ENCODE measurements around the gene MRTFB. TPM values are rescaled to one million over a fixed set of nuclear protein-coding genes. Genes with fewer than 3 reads are reported as not detected.

MRTFB gene
- total and polyA plus RNA-seq, 2 experiments from 2014 or later: 13.9 to 22.2 TPM

DNA sequence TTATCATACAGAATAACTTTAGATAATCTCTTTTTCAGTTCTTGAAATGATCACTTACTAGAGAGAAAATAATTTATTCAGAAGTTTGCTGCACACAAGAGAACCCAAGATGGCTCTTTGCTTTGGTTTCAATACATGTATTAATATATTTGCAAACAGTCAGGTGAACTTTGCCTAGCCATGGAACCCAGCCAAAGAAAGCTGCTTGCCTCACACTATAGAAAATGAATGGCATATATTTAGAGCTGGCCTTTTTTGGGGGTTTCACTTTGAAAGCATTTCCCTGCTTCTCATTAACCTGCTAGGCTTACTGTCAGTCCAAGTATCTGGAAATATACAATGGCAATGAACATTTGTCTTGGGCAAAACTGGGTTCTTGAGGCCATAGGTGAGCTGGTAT, 75.3 kb downstream of the MRTFB start:
- no peaks in the 10 kb centered on the region for H4K20me1 ChIP-seq (replicated peaks; ENCODE audit: insufficient read depth)
- H3K79me2 ChIP-seq (replicated peaks; ENCODE audit: insufficient read depth): no peaks in the 10 kb centered on the region; the same call in 1 of the 2 replicates
- Mint-ChIP-seq H3K27ac (no peak overlapping the region), H3K36me3 (ENCODE audit: low read depth) (peaks cover 5% of the 10 kb centered on the region; the same call in 1 of the 3 replicates), H3K4me3 (no peak overlapping the region), H3K27me3 (ENCODE audit: insufficient read depth, low read depth, poor library complexity) (peaks cover 2% of the 10 kb centered on the region), H3K4me1 (peaks cover 3% of the 10 kb centered on the region; the same call in 1 of the 3 replicates), H3K9me3 (no peaks in the 10 kb centered on the region)
- no peak overlapping the region for H3K4me3 ChIP-seq
- no peak for TF ChIP-seq POLR2AphosphoS5 (IDR thresholded peaks at IDR 0.05; ENCODE audit: low read depth)
- TF ChIP-seq, protein P1, sequence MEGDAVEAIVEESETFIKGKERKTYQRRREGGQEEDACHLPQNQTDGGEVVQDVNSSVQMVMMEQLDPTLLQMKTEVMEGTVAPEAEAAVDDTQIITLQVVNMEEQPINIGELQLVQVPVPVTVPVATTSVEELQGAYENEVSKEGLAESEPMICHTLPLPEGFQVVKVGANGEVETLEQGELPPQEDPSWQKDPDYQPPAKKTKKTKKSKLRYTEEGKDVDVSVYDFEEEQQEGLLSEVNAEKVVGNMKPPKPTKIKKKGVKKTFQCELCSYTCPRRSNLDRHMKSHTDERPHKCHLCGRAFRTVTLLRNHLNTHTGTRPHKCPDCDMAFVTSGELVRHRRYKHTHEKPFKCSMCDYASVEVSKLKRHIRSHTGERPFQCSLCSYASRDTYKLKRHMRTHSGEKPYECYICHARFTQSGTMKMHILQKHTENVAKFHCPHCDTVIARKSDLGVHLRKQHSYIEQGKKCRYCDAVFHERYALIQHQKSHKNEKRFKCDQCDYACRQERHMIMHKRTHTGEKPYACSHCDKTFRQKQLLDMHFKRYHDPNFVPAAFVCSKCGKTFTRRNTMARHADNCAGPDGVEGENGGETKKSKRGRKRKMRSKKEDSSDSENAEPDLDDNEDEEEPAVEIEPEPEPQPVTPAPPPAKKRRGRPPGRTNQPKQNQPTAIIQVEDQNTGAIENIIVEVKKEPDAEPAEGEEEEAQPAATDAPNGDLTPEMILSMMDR (conservative IDR thresholded peaks at IDR 0.05; ENCODE audit: low read depth in 2 of 2): no peak
- TF ChIP-seq ZNF114 (CRISPR knock-in tag; IDR thresholded peaks at IDR 0.05): no peak
- TF ChIP-seq EZH2 (IDR thresholded peaks at IDR 0.05; ENCODE audit: low read depth, unreplicated experiment): no peak
- no peak for TF ChIP-seq ZNF331 (CRISPR knock-in tag; IDR thresholded peaks at IDR 0.05; ENCODE audit: low read depth)
- TF ChIP-seq, protein P2, sequence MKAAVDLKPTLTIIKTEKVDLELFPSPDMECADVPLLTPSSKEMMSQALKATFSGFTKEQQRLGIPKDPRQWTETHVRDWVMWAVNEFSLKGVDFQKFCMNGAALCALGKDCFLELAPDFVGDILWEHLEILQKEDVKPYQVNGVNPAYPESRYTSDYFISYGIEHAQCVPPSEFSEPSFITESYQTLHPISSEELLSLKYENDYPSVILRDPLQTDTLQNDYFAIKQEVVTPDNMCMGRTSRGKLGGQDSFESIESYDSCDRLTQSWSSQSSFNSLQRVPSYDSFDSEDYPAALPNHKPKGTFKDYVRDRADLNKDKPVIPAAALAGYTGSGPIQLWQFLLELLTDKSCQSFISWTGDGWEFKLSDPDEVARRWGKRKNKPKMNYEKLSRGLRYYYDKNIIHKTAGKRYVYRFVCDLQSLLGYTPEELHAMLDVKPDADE (IDR thresholded peaks at IDR 0.05): no peak
- no peak for TF ChIP-seq EZH2phosphoT487 (IDR thresholded peaks at IDR 0.05; ENCODE audit: unreplicated experiment)
- TF ChIP-seq, protein P3, sequence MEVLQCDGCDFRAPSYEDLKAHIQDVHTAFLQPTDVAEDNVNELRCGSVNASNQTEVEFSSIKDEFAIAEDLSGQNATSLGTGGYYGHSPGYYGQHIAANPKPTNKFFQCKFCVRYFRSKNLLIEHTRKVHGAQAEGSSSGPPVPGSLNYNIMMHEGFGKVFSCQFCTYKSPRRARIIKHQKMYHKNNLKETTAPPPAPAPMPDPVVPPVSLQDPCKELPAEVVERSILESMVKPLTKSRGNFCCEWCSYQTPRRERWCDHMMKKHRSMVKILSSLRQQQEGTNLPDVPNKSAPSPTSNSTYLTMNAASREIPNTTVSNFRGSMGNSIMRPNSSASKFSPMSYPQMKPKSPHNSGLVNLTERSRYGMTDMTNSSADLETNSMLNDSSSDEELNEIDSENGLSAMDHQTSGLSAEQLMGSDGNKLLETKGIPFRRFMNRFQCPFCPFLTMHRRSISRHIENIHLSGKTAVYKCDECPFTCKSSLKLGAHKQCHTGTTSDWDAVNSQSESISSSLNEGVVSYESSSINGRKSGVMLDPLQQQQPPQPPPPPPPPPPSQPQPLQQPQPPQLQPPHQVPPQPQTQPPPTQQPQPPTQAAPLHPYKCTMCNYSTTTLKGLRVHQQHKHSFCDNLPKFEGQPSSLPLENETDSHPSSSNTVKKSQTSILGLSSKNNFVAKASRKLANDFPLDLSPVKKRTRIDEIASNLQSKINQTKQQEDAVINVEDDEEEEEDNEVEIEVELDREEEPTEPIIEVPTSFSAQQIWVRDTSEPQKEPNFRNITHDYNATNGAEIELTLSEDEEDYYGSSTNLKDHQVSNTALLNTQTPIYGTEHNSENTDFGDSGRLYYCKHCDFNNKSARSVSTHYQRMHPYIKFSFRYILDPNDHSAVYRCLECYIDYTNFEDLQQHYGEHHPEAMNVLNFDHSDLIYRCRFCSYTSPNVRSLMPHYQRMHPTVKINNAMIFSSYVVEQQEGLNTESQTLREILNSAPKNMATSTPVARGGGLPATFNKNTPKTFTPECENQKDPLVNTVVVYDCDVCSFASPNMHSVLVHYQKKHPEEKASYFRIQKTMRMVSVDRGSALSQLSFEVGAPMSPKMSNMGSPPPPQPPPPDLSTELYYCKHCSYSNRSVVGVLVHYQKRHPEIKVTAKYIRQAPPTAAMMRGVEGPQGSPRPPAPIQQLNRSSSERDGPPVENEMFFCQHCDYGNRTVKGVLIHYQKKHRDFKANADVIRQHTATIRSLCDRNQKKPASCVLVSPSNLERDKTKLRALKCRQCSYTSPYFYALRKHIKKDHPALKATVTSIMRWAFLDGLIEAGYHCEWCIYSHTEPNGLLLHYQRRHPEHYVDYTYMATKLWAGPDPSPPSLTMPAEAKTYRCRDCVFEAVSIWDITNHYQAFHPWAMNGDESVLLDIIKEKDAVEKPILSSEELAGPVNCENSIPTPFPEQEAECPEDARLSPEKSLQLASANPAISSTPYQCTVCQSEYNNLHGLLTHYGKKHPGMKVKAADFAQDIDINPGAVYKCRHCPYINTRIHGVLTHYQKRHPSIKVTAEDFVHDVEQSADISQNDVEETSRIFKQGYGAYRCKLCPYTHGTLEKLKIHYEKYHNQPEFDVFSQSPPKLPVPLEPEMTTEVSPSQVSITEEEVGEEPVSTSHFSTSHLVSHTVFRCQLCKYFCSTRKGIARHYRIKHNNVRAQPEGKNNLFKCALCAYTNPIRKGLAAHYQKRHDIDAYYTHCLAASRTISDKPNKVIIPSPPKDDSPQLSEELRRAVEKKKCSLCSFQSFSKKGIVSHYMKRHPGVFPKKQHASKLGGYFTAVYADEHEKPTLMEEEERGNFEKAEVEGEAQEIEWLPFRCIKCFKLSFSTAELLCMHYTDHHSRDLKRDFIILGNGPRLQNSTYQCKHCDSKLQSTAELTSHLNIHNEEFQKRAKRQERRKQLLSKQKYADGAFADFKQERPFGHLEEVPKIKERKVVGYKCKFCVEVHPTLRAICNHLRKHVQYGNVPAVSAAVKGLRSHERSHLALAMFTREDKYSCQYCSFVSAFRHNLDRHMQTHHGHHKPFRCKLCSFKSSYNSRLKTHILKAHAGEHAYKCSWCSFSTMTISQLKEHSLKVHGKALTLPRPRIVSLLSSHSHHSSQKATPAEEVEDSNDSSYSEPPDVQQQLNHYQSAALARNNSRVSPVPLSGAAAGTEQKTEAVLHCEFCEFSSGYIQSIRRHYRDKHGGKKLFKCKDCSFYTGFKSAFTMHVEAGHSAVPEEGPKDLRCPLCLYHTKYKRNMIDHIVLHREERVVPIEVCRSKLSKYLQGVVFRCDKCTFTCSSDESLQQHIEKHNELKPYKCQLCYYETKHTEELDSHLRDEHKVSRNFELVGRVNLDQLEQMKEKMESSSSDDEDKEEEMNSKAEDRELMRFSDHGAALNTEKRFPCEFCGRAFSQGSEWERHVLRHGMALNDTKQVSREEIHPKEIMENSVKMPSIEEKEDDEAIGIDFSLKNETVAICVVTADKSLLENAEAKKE (CRISPR knock-in tag; IDR thresholded peaks at IDR 0.05): no peak
- TF ChIP-seq JUNB (IDR thresholded peaks at IDR 0.05; ENCODE audit: unreplicated experiment): no peak
- TF ChIP-seq, protein P4, sequence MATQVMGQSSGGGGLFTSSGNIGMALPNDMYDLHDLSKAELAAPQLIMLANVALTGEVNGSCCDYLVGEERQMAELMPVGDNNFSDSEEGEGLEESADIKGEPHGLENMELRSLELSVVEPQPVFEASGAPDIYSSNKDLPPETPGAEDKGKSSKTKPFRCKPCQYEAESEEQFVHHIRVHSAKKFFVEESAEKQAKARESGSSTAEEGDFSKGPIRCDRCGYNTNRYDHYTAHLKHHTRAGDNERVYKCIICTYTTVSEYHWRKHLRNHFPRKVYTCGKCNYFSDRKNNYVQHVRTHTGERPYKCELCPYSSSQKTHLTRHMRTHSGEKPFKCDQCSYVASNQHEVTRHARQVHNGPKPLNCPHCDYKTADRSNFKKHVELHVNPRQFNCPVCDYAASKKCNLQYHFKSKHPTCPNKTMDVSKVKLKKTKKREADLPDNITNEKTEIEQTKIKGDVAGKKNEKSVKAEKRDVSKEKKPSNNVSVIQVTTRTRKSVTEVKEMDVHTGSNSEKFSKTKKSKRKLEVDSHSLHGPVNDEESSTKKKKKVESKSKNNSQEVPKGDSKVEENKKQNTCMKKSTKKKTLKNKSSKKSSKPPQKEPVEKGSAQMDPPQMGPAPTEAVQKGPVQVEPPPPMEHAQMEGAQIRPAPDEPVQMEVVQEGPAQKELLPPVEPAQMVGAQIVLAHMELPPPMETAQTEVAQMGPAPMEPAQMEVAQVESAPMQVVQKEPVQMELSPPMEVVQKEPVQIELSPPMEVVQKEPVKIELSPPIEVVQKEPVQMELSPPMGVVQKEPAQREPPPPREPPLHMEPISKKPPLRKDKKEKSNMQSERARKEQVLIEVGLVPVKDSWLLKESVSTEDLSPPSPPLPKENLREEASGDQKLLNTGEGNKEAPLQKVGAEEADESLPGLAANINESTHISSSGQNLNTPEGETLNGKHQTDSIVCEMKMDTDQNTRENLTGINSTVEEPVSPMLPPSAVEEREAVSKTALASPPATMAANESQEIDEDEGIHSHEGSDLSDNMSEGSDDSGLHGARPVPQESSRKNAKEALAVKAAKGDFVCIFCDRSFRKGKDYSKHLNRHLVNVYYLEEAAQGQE (IDR thresholded peaks at IDR 0.05; ENCODE audit: unreplicated experiment): no peak
- no peak for TF ChIP-seq STAT1 (IDR thresholded peaks at IDR 0.05; ENCODE audit: unreplicated experiment)
- H3F3A ChIP-seq (replicated peaks; ENCODE audit: low read depth): no peaks in the 10 kb centered on the region
- H3K4me1 ChIP-seq (ENCODE audit: insufficient read depth): no peaks in the 10 kb centered on the region
- ATAC-seq (no peak), DNase-seq (ENCODE audit: low spot score) (no peak)
- no peaks in the 10 kb centered on the region for H3K36me3 ChIP-seq (ENCODE audit: insufficient read depth)
- no peak overlapping the region for H2AFZ ChIP-seq
- H3K4me2 ChIP-seq: no peak overlapping the region
- H3K9me2 ChIP-seq (ENCODE audit: insufficient read depth): no peaks in the 10 kb centered on the region
- H3K27me3 ChIP-seq (ENCODE audit: insufficient read depth): no peaks in the 10 kb centered on the region
- H3K27ac ChIP-seq (ENCODE audit: low read depth): no peak overlapping the region
